Mucosa of descending colon (tissue), 3 donors: Measurements from ENCODE around the gene HSPG2. TPM values are rescaled to one million over a fixed set of nuclear protein-coding genes. Genes with fewer than 3 reads are reported as not detected.

ENCODE experiments used
- ATAC-seq: fragments of 200-7000 bp; cut with Tn5 transposase; one replicate; pipeline ENCODE4 v1.9.1; 2020; ENCODE audit warnings: mild to moderate bottlenecking, moderate library complexity
- DNase-seq, 3 donors: peaks; one replicate each; pipeline ENCODE4 v3.0.0-alpha.2; 2020
- H3K36me3 ChIP-seq: fragments of 200-600 bp; one replicate; pipeline ENCODE4 v1.8.0; 2021; ENCODE audit warnings: low read depth, mild to moderate bottlenecking
- H3K4me1 ChIP-seq: fragments of 200-600 bp; one replicate; pipeline ENCODE4 v1.8.0; 2021; ENCODE audit warnings: low read depth, mild to moderate bottlenecking
- H3K4me3 ChIP-seq: fragments of 200-600 bp; one replicate; pipeline ENCODE4 v1.8.0; 2021; ENCODE audit warnings: mild to moderate bottlenecking
- H3K9me3 ChIP-seq: fragments of 200-600 bp; one replicate; pipeline ENCODE4 v1.8.0; 2021; ENCODE audit warnings: mild to moderate bottlenecking
- CTCF ChIP-seq: fragments of 200-600 bp; IDR thresholded peaks from one replicate; pipeline ENCODE4 v1.8.0; 2022; ENCODE audit warnings: antibody characterized with exemption, mild to moderate bottlenecking
- intact Hi-C, 2 donors: fragments of 100-400 bp; cut with DNase I in 1 of 2; cut with micrococcal nuclease in 1 of 2; formaldehyde crosslinking; loops; one replicate each; pipeline versions ENCODE4 v1.11.0 to v1.11.1; 2022; cut with DNase I, micrococcal nuclease
- total RNA-seq, 3 donors: library from RNA; stranded (reverse); fragmentation: NEBNext Ultra II Directional in 2 of 3; extraction: Animal tissue kit (Norgen Biotek cat#: 25700) in 2 of 3; gene quantifications; one replicate each; pipeline versions ENCODE4 v1.2.1 to v1.2.4, GENCODE V29; 2021 to 2023
- donor health status: DM: no; HTN: no; CAD: no; lungs with moderate emphysema.
- donor health status: DM: no; HTN: no; CAD: no.
- donor health status: DM: no; HTN: yes; CAD: no.

HSPG2 gene
- total RNA-seq, 3 donors from 2014 or later = 142 to 436 (median 197) TPM

DNA sequence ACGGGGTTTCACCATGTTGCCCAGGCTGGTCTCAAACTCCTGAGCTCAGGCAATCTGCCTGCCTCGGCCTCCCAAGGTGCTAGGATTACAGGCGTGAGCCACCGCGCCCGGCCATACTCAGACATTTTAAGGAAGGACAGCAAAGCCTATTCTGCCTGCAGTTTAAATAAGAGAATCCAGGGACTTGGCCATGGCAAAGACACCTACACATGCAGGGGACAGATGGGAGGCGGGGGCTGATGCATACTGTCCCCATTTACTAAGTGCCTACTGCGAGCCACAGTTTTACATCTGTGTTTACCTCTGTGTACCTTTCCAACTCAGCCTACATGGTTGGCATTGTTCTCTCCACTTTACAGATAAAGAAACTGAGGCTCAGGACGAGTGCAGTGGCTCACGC is 99.6 kb downstream of the HSPG2 start:
- no peak for TF ChIP-seq CTCF
- no peak overlapping the region for H3K4me3 ChIP-seq
- intact Hi-C loops = no loop called here
- H3K4me1 ChIP-seq = no peaks in the 10 kb centered on the region
- DNase-seq (no peak), ATAC-seq (no peak)
- peaks cover 21% of the 10 kb centered on the region for H3K36me3 ChIP-seq
- H3K9me3 ChIP-seq = peaks cover 7% of the 10 kb centered on the region

DNA sequence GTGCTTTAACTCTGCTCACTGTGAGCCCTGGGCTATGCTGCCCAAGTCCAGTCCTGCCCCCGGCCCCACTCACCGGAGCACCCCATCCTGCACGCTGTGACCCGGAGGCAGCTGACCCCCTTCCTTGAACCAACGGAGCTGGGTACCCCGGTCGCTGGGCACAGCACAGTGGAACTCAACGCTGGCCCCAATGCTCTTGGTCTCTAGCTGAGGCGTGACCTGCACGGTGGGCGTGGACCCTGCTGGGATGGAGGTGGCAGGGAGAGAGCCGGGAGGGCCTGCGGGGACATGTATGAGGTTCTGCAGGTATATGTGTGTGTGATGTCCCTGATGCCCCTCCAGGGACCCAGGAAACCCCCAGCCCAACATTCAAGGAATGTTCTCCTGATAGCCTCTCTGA is 100.4 kb downstream of the HSPG2 start:
- intact Hi-C loops = no loop called here
- no peak overlapping the region for H3K4me3 ChIP-seq
- H3K4me1 ChIP-seq = no peaks in the 10 kb centered on the region
- ATAC-seq (no peak), DNase-seq (no peak)
- no peak for TF ChIP-seq CTCF
- H3K36me3 ChIP-seq = peaks cover 21% of the 10 kb centered on the region
- H3K9me3 ChIP-seq = peaks cover 7% of the 10 kb centered on the region

- peaks cover 7% of the 10 kb centered on the region for H3K9me3 ChIP-seq
- H3K4me1 ChIP-seq = no peaks in the 10 kb centered on the region
- peaks cover 21% of the 10 kb centered on the region for H3K36me3 ChIP-seq
- intact Hi-C loops = no loop called here
- H3K4me3 ChIP-seq = no peak overlapping the region
- TF ChIP-seq CTCF = no peak
- DNase-seq (no peak), ATAC-seq (no peak)
Observed at GRCh38 chr1:21836010-21836409, 101.1 kb downstream of the HSPG2 start.

DNA sequence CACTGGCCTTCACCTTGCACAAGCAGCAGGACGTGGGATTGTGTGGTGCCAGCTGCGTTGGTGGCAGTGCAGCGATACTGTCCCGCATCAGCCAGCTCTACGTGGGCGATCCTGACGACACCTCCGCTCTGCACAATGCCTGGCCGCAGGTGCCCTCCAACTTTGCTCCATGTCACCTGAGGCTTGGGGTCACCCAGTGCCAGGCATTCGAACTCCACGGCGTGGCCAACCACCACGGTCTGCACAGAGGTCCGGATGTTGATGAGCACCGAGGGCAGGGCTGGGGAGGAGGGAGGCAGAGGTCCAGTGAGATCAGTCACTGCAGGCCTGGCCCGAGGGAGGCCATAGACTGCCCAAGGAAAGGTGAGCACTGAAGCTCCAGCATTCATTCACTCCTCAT is 102.4 kb downstream of the HSPG2 start:
- ATAC-seq (no peak), DNase-seq (no peak)
- intact Hi-C loops = no loop called here
- no peak overlapping the region for H3K4me3 ChIP-seq
- no peaks in the 10 kb centered on the region for H3K4me1 ChIP-seq
- no peak for TF ChIP-seq CTCF
- peaks cover 21% of the 10 kb centered on the region for H3K36me3 ChIP-seq
- peaks cover 7% of the 10 kb centered on the region for H3K9me3 ChIP-seq

GRCh38 chr1:21834094-21834493 is 103.0 kb downstream of the HSPG2 start:
- DNase-seq = no peak
- intact Hi-C loops = no loop called here
- Histone ChIP-seq H3K36me3 (peaks cover 16% of the 10 kb centered on the region), H3K4me1 (no peaks in the 10 kb centered on the region), H3K4me3 (no peak overlapping the region), H3K9me3 (peaks cover 7% of the 10 kb centered on the region)
- no peak for TF ChIP-seq CTCF
- ATAC-seq = no peak

- Histone ChIP-seq H3K36me3 (peaks cover 14% of the 10 kb centered on the region), H3K9me3 (peaks cover 7% of the 10 kb centered on the region), H3K4me1 (no peaks in the 10 kb centered on the region), H3K4me3 (no peak overlapping the region)
- no peak for DNase-seq
- TF ChIP-seq CTCF = no peak
- ATAC-seq = no peak
- intact Hi-C loops = no loop called here
Observed at GRCh38 chr1:21833392-21833976, 103.6 kb downstream of the HSPG2 start.
